H9 (cell line): Measurements from ENCODE around the gene QSOX1. TPM values are rescaled to one million over a fixed set of nuclear protein-coding genes. Genes with fewer than 3 reads are reported as not detected.

ENCODE experiments used
- DNase-seq: peaks from one replicate; pipeline ENCODE4 v3.0.0-alpha.2; 2017
- H2AFZ ChIP-seq: one replicate; pipeline ENCODE4 v1.6.1; 2013; ENCODE audit warnings: mild to moderate bottlenecking, low read length, control low read depth, moderate library complexity
- H2AK5ac ChIP-seq: 2 replicates; pipeline ENCODE4 v1.6.1; 2013; ENCODE audit warnings: low read length, control low read depth, mixed read lengths; ENCODE audit not compliant: insufficient read length
- H2BK120ac ChIP-seq: one replicate; pipeline ENCODE4 v1.6.1; 2013; ENCODE audit warnings: low read depth, mild to moderate bottlenecking, low read length, control low read depth, inconsistent platforms; ENCODE audit not compliant: poor library complexity, severe bottlenecking
- H2BK12ac ChIP-seq: 2 replicates; pipeline ENCODE4 v1.6.1; 2013; ENCODE audit warnings: low read length, control low read depth, mixed read lengths, low read depth; ENCODE audit not compliant: insufficient read length
- H2BK15ac ChIP-seq: 2 replicates; pipeline ENCODE4 v1.6.1; 2013; ENCODE audit warnings: low read depth, low read length, control low read depth
- H2BK20ac ChIP-seq: one replicate; pipeline ENCODE4 v1.6.1; 2013; ENCODE audit warnings: low read depth, mild to moderate bottlenecking, low read length, control low read depth, inconsistent platforms; ENCODE audit not compliant: poor library complexity, severe bottlenecking
- H2BK5ac ChIP-seq: 2 replicates; pipeline ENCODE4 v1.6.1; 2013; ENCODE audit warnings: low read length, control low read depth, mixed read lengths; ENCODE audit not compliant: insufficient read length
- H3K14ac ChIP-seq: 2 replicates; pipeline ENCODE4 v1.6.1; 2013; ENCODE audit warnings: low read length, control low read depth; ENCODE audit not compliant: insufficient read depth
- H3K18ac ChIP-seq: 2 replicates; pipeline ENCODE4 v1.6.1; 2013; ENCODE audit warnings: low read depth, mild to moderate bottlenecking, mixed read lengths, low read length, control low read depth; ENCODE audit not compliant: insufficient read length
- H3K23ac ChIP-seq: 2 replicates; pipeline ENCODE4 v1.6.1; 2013; ENCODE audit warnings: low read length, control low read depth, mixed read lengths, low read depth; ENCODE audit not compliant: insufficient read length
- H3K23me2 ChIP-seq: 2 replicates; pipeline ENCODE4 v1.6.1; 2013; ENCODE audit warnings: low read depth, mild to moderate bottlenecking, mixed read lengths, low read length, control low read depth; ENCODE audit not compliant: insufficient read length, poor library complexity, severe bottlenecking
- H3K27ac ChIP-seq: 2 replicates; pipeline ENCODE4 v1.5.1; 2013; ENCODE audit warnings: low read length, control low read depth, mixed read lengths, low read depth; ENCODE audit not compliant: insufficient read length
- H3K27me3 ChIP-seq: 2 replicates; pipeline ENCODE4 v1.6.1; 2013; ENCODE audit warnings: low read length, control low read depth, inconsistent platforms; ENCODE audit not compliant: insufficient read depth
- H3K4ac ChIP-seq: 2 replicates; pipeline ENCODE4 v1.6.1; 2013; ENCODE audit warnings: low read depth, mild to moderate bottlenecking, control low read depth, inconsistent platforms, low read length, moderate library complexity
- H3K4me1 ChIP-seq: 2 replicates; pipeline ENCODE4 v1.6.1; 2013; ENCODE audit warnings: low read length, control low read depth, inconsistent platforms; ENCODE audit not compliant: insufficient read depth
- H3K4me2 ChIP-seq: 2 replicates; pipeline ENCODE4 v1.6.1; 2013; ENCODE audit warnings: low read length, control low read depth, mixed read lengths; ENCODE audit not compliant: insufficient read length, insufficient read depth
- H3K56ac ChIP-seq: 2 replicates; pipeline ENCODE4 v1.6.1; 2013; ENCODE audit warnings: low read depth, mild to moderate bottlenecking, mixed read lengths, low read length, control low read depth; ENCODE audit not compliant: insufficient read length
- H3K79me1 ChIP-seq: 2 replicates; pipeline ENCODE4 v1.6.1; 2013; ENCODE audit warnings: low read depth, mild to moderate bottlenecking, moderate library complexity, low read length, control low read depth, inconsistent platforms; ENCODE audit not compliant: insufficient read depth, poor library complexity, severe bottlenecking
- H3K79me2 ChIP-seq: 2 replicates; pipeline ENCODE4 v1.6.1; 2013; ENCODE audit warnings: low read length, control low read depth, inconsistent platforms; ENCODE audit not compliant: insufficient read depth
- H3K9ac ChIP-seq: 2 replicates; pipeline ENCODE4 v1.6.1; 2013; ENCODE audit warnings: low read length, control low read depth, mixed read lengths; ENCODE audit not compliant: insufficient read length; ENCODE audit errors: extremely low read depth
- H3K9me3 ChIP-seq: one replicate; pipeline ENCODE4 v1.6.1; 2013; ENCODE audit warnings: low read depth, low read length, inconsistent platforms; ENCODE audit not compliant: control insufficient read depth
- H3T11ph ChIP-seq: one replicate; pipeline ENCODE4 v1.6.1; 2013; ENCODE audit warnings: mild to moderate bottlenecking, low read length, control low read depth, inconsistent platforms
- H4K20me1 ChIP-seq: one replicate; pipeline ENCODE4 v1.6.1; 2013; ENCODE audit not compliant: control insufficient read depth, insufficient read length, insufficient read depth
- H4K5ac ChIP-seq: 2 replicates; pipeline ENCODE4 v1.6.1; 2013; ENCODE audit warnings: low read depth, mild to moderate bottlenecking, mixed read lengths, low read length, control low read depth; ENCODE audit not compliant: insufficient read length
- H4K8ac ChIP-seq: replicated peaks from 2 replicates; pipeline ENCODE4 v1.6.1; 2013; ENCODE audit warnings: low read length, control low read depth, mixed read lengths, low read depth; ENCODE audit not compliant: insufficient read length
- H4K91ac ChIP-seq: 2 replicates; pipeline ENCODE4 v1.6.1; 2013; ENCODE audit warnings: low read depth, mild to moderate bottlenecking, moderate library complexity, mixed read lengths, low read length, control low read depth; ENCODE audit not compliant: insufficient read length
- H3K27ac Mint-ChIP-seq, 3 experiments: 2 replicates in 2 of 3; 3 replicates in 1 of 3; pipeline ENCODE4 v1.8.0; 2020 to 2021; ENCODE audit warnings: mixed read lengths in 3 of 3, mild to moderate bottlenecking in 1 of 3, moderate library complexity in 1 of 3
- H3K27me3 Mint-ChIP-seq: 2 replicates; pipeline ENCODE4 v1.8.0; 2021; ENCODE audit warnings: low read depth, mild to moderate bottlenecking, moderate library complexity, mixed read lengths
- H3K36me3 Mint-ChIP-seq, 3 experiments: 2 replicates in 2 of 3; 3 replicates in 1 of 3; pipeline ENCODE4 v1.8.0; 2020 to 2021; ENCODE audit warnings: low read depth in 3 of 3, mixed read lengths in 3 of 3; ENCODE audit not compliant: insufficient read depth in 1 of 3
- H3K4me1 Mint-ChIP-seq, 2 experiments: 2 replicates each; pipeline ENCODE4 v1.8.0; 2020; ENCODE audit warnings: mixed read lengths in 2 of 2
- H3K4me3 Mint-ChIP-seq, 2 experiments: 2 replicates in 1 of 2; 3 replicates in 1 of 2; pipeline ENCODE4 v1.8.0; 2020 to 2021; ENCODE audit warnings: mild to moderate bottlenecking in 2 of 2, mixed read lengths in 2 of 2, moderate library complexity in 1 of 2
- H3K9me3 Mint-ChIP-seq, 2 experiments: 2 replicates in 1 of 2; 3 replicates in 1 of 2; pipeline ENCODE4 v1.8.0; 2020; ENCODE audit warnings: mild to moderate bottlenecking in 2 of 2, mixed read lengths in 2 of 2, moderate library complexity in 1 of 2
- CTCF ChIP-seq: fragments of 200-600 bp; sonication (generic); conservative IDR thresholded peaks from 3 replicates; pipeline ENCODE4 v1.8.0; 2021; ENCODE audit warnings: antibody characterized with exemption, mild to moderate bottlenecking
- WGBS: extraction: QIAGEN DNeasy Blood & Tissue Kit; methylation state at CpG from one replicate; pipeline ENCODE4 v1.1.7; 2013; ENCODE audit warnings: missing lambda C conversion rate, low lambda C conversion rate, mixed read lengths; ENCODE audit not compliant: insufficient read length; ENCODE audit errors: extremely low coverage; 5-methylcytosine and 5-hydroxymethylcytosine counted together
- total RNA-seq: library from RNA; stranded (reverse); gene quantifications from 2 replicates; pipeline ENCODE4 v1.2.1, GENCODE V29; 2021

The QSOX1 gene
- total RNA-seq, 1 experiment from 2014 or later = 79.2 TPM

DNA sequence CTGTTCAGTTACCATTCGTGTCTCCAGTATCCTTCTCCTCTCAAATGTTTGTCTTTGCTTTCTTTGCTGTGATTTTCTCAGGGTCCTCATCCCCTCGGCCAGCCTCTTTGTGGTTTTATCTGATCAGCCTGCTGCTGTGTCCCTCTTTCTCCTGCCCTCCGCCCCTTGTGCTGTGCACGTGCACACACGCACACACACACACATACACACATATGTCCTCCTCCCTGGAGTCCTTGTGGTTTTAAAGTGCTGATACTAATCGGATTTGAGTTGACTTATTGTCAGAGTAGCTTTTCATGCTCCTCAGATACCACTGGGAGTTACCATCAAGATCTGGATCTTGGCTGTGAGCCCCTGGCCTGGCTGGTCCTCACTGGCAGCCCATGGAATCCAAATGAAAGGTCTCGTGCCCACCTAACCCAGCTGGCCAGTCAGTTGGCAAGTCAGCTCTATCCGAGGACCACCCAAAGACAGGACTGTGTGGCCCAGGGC lies 34.1 kb downstream of the QSOX1 start:
- Histone ChIP-seq H3K9ac (no peak overlapping the region), H4K91ac (no peak overlapping the region), H3K23me2 (no peaks in the 10 kb centered on the region), H4K20me1 (no peaks in the 10 kb centered on the region), H3K9me3 (no peaks in the 10 kb centered on the region), H3K4ac (no peak overlapping the region), H4K5ac (no peak overlapping the region), H3K27me3 (no peaks in the 10 kb centered on the region), H3K4me1 (no peaks in the 10 kb centered on the region), H3K56ac (no peak overlapping the region), H3K79me2 (no peaks in the 10 kb centered on the region), H2BK20ac (no peak overlapping the region), H2AK5ac (no peak overlapping the region), H2BK5ac (no peak overlapping the region), H3K23ac (no peak overlapping the region), H2BK15ac (no peak overlapping the region), H3K27ac (no peak overlapping the region), H3K79me1 (no peaks in the 10 kb centered on the region), H3T11ph (no peak overlapping the region), H4K8ac (no peak overlapping the region), H3K14ac (no peak overlapping the region), H3K18ac (no peak overlapping the region), H3K4me2 (no peak overlapping the region), H2BK120ac (no peak overlapping the region), H2AFZ (no peak overlapping the region), H2BK12ac (no peak overlapping the region)
- no peak overlapping the region for H3K27ac Mint-ChIP-seq
- TF ChIP-seq CTCF = no peak
- H3K27me3 Mint-ChIP-seq = peaks cover 1% of the 10 kb centered on the region; the same call in 1 of the 2 replicates
- H3K4me3 Mint-ChIP-seq = no peak overlapping the region
- no peak for DNase-seq
- no CpG with 5 or more reads among the region's 8 CpGs for WGBS
- H3K36me3 Mint-ChIP-seq = peaks cover 22 to 51% (median 50%) of the 10 kb centered on the region in 3 experiments
- H3K9me3 Mint-ChIP-seq = no peaks in the 10 kb centered on the region
- peaks cover 0 to 15% of the 10 kb centered on the region in 2 experiments; a peak in 1 of 4 replicates for H3K4me1 Mint-ChIP-seq
